ENCODE results near the gene MRPS14.

Gene MRPS14

DNA sequence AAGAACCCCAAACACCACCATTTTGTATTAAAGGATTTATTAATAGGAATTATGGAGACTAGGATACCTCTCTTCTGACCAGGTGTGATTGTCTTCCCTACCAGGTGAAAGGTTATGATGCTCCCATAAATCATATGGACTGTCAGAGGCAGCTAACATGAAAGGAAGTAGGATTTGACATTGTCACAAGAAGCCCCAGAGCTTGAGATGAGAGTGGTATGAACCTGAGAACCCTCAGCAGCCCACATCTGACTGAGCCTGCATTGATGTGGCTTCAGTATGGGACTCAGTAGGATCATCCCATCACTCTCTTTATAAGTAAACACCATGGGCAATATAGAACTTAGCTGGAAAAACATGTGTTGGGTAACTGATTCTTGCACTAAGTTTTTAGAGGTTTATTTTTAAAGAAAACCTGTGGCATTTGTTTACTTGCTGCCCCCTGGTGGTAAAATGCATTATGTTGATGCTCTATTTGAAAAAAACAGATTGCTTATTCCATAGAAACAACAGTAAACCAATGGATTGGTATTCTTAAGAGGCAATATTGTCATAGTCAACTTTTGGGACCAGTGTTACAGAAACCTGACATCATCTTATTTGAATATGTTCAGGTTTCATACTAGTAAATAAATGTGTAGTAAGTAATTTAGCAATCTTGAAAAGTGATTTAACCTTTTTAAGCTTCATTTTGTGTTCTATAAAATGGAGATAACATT is 40.1 kb downstream of the MRPS14 start:
- Histone ChIP-seq H3K79me1 (replicated peaks; ENCODE audit: low read length, poor library complexity, severe bottlenecking) (no peaks in the 10 kb centered on the region), H3K4me1 (ENCODE audit: control insufficient read depth, insufficient read depth, low read depth, low read length) (no peaks in the 10 kb centered on the region), H2BK15ac (ENCODE audit: low read depth, poor library complexity, severe bottlenecking) (no peak overlapping the region), H3K23ac (ENCODE audit: low read length in 2 of 2) (no peak overlapping the region), H2AK5ac (ENCODE audit: low read length, severe bottlenecking) (no peak overlapping the region), H2BK5ac (ENCODE audit: low read depth, low read length, poor library complexity, severe bottlenecking) (no peak overlapping the region), H3K4me2 (ENCODE audit: low read length, poor library complexity, severe bottlenecking) (no peak overlapping the region), H4K8ac (ENCODE audit: low read length) (no peak overlapping the region), H4K91ac (ENCODE audit: low read length) (no peak overlapping the region), H2AFZ (ENCODE audit: low read depth, low read length) (no peak overlapping the region), H3K27me3 (ENCODE audit: control insufficient read depth in 1 of 2, insufficient read depth in 1 of 2, low read length in 2 of 2) (no peaks in the 10 kb centered on the region), H3K14ac (ENCODE audit: low read length in 2 of 2) (no peak overlapping the region), H3K4ac (ENCODE audit: low read depth in 1 of 2, low read length in 2 of 2) (no peak overlapping the region), H3K36me3 (ENCODE audit: control insufficient read depth in 1 of 2, insufficient read depth in 2 of 2, low read depth in 1 of 2, low read length in 2 of 2) (peaks cover 0 to 6% of the 10 kb centered on the region in 2 experiments), H3K27ac (ENCODE audit: low read length, poor library complexity, severe bottlenecking) (no peak overlapping the region), H3K9me3 (ENCODE audit: control insufficient read depth, low read length) (no peaks in the 10 kb centered on the region), H3K18ac (ENCODE audit: low read depth in 1 of 2, low read length in 2 of 2) (no peak overlapping the region), H3K9ac (ENCODE audit: low read length) (no peak overlapping the region), H2BK120ac (ENCODE audit: low read depth, low read length) (no peak overlapping the region), H2BK12ac (ENCODE audit: low read length in 2 of 2) (no peak overlapping the region), H3K4me3 (ENCODE audit: insufficient read depth in 1 of 2, low read depth in 1 of 2, low read length in 2 of 2) (no peak overlapping the region)
- DNase-seq, result peak; percentile 68

DNA sequence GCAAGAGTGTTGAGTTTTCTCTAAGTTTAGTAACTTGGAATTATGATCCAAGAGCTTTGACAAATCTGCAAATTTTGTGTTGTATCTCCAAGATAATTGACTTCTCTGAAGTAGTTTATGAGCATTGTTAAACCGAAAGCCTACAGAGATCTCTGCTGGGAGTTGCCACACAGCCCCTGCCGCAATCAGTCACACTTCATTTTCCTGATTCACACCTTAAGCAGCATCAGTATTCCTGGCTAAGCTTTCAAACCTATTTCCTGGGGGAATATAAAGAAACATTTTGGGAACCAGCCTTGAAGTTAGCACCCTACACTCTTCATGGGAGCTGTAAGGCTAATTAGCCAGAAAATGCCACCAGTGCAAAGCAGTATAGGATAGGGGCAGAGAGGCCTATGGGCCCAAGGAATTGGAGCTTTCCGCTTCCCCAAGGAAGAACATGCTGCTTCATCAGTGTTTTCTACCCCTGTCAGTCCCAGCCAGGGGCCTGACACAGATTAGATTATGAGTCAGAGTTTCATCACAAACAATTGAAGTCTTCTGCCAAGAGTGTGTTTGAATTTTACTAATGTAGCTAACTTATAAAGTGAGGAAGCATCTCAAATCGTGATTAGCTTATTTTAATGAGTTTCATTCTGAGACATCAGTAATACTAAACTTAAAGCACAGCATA is 46.7 kb downstream of the MRPS14 start:
- Histone ChIP-seq H3K27ac (ENCODE audit: low read length, poor library complexity, severe bottlenecking) (peak overlapping the region; percentile 55), H3K4ac (ENCODE audit: low read depth in 1 of 2, low read length in 2 of 2) (no peak overlapping the region), H3K79me1 (replicated peaks; ENCODE audit: low read length, poor library complexity, severe bottlenecking) (no peaks in the 10 kb centered on the region), H3K4me2 (ENCODE audit: low read length, poor library complexity, severe bottlenecking) (no peak overlapping the region), H3K27me3 (ENCODE audit: control insufficient read depth in 1 of 2, insufficient read depth in 1 of 2, low read length in 2 of 2) (no peaks in the 10 kb centered on the region), H4K8ac (ENCODE audit: low read length) (no peak overlapping the region), H2BK15ac (ENCODE audit: low read depth, poor library complexity, severe bottlenecking) (no peak overlapping the region), H2BK120ac (ENCODE audit: low read depth, low read length) (no peak overlapping the region), H3K36me3 (ENCODE audit: control insufficient read depth in 1 of 2, insufficient read depth in 2 of 2, low read depth in 1 of 2, low read length in 2 of 2) (peaks cover 0 to 3% of the 10 kb centered on the region in 2 experiments), H2AFZ (ENCODE audit: low read depth, low read length) (no peak overlapping the region), H2BK12ac (ENCODE audit: low read length in 2 of 2) (no peak overlapping the region), H3K14ac (ENCODE audit: low read length in 2 of 2) (no peak overlapping the region), H2AK5ac (ENCODE audit: low read length, severe bottlenecking) (no peak overlapping the region), H3K9ac (ENCODE audit: low read length) (peak overlapping the region; percentile 25), H3K23ac (ENCODE audit: low read length in 2 of 2) (no peak overlapping the region), H3K4me1 (ENCODE audit: control insufficient read depth, insufficient read depth, low read depth, low read length) (peaks cover 2% of the 10 kb centered on the region), H3K4me3 (ENCODE audit: insufficient read depth in 1 of 2, low read depth in 1 of 2, low read length in 2 of 2) (no peak overlapping the region), H2BK5ac (ENCODE audit: low read depth, low read length, poor library complexity, severe bottlenecking) (no peak overlapping the region), H3K18ac (ENCODE audit: low read depth in 1 of 2, low read length in 2 of 2) (no peak overlapping the region), H4K91ac (ENCODE audit: low read length) (no peak overlapping the region), H3K9me3 (ENCODE audit: control insufficient read depth, low read length) (no peaks in the 10 kb centered on the region)
- whole genome bisulfite sequencing, result 97% methylated on average over 3 of the region's 4 CpGs
- DNase-seq, result peak; percentile 53

DNA sequence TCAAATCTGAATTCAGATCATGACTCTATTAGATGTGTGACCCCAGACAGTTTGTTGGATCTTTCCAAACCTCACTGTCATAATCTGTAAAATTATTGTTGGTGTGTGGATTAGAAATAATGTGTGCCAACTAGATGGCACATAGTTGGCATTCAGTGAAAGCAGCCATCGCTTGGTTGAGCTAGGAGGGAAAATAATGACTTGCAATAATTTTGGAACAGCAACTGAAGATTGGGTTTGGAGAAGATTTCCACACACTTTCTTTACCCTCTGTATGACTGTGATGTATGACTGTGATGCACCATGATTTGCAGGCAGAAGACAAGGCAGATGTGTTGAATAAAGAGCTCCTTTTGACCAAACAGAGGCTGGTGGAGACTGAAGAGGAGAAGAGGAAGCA is 47.5 kb downstream of the MRPS14 start:
- H3K27me3 ChIP-seq (ENCODE audit: control insufficient read depth in 1 of 2, insufficient read depth in 1 of 2, low read length in 2 of 2), result no peaks in the 10 kb centered on the region
- no peaks in the 10 kb centered on the region for H3K9me3 ChIP-seq (ENCODE audit: control insufficient read depth, low read length)
- no peak overlapping the region for H3K4me3 ChIP-seq (ENCODE audit: insufficient read depth in 1 of 2, low read depth in 1 of 2, low read length in 2 of 2)
- no peak overlapping the region for H3K9ac ChIP-seq (ENCODE audit: low read length)
- no peak overlapping the region for H2BK15ac ChIP-seq (ENCODE audit: low read depth, poor library complexity, severe bottlenecking)
- no peak overlapping the region for H3K27ac ChIP-seq (ENCODE audit: low read length, poor library complexity, severe bottlenecking)
- H3K18ac ChIP-seq (ENCODE audit: low read depth in 1 of 2, low read length in 2 of 2), result no peak overlapping the region
- H2BK120ac ChIP-seq (ENCODE audit: low read depth, low read length), result no peak overlapping the region
- peak overlapping the region; percentile 81 for H2AK5ac ChIP-seq (ENCODE audit: low read length, severe bottlenecking)
- H4K91ac ChIP-seq (ENCODE audit: low read length), result no peak overlapping the region
- no peak for DNase-seq
- peaks cover 2% of the 10 kb centered on the region for H3K4me1 ChIP-seq (ENCODE audit: control insufficient read depth, insufficient read depth, low read depth, low read length)
- H3K23ac ChIP-seq (ENCODE audit: low read length in 2 of 2), result no peak overlapping the region
- H3K4ac ChIP-seq (ENCODE audit: low read depth in 1 of 2, low read length in 2 of 2), result no peak overlapping the region
- no peak overlapping the region for H2AFZ ChIP-seq (ENCODE audit: low read depth, low read length)
- no peak overlapping the region for H2BK5ac ChIP-seq (ENCODE audit: low read depth, low read length, poor library complexity, severe bottlenecking)
- H3K14ac ChIP-seq (ENCODE audit: low read length in 2 of 2), result no peak overlapping the region
- peaks cover 0 to 3% of the 10 kb centered on the region in 2 experiments for H3K36me3 ChIP-seq (ENCODE audit: control insufficient read depth in 1 of 2, insufficient read depth in 2 of 2, low read depth in 1 of 2, low read length in 2 of 2)
- 92% methylated on average over 1 of the region's 1 CpG for WGBS
- no peaks in the 10 kb centered on the region for H3K79me1 ChIP-seq (replicated peaks; ENCODE audit: low read length, poor library complexity, severe bottlenecking)
- no peak overlapping the region for H2BK12ac ChIP-seq (ENCODE audit: low read length in 2 of 2)
- H3K4me2 ChIP-seq (ENCODE audit: low read length, poor library complexity, severe bottlenecking), result no peak overlapping the region
- no peak overlapping the region for H4K8ac ChIP-seq (ENCODE audit: low read length)

DNA sequence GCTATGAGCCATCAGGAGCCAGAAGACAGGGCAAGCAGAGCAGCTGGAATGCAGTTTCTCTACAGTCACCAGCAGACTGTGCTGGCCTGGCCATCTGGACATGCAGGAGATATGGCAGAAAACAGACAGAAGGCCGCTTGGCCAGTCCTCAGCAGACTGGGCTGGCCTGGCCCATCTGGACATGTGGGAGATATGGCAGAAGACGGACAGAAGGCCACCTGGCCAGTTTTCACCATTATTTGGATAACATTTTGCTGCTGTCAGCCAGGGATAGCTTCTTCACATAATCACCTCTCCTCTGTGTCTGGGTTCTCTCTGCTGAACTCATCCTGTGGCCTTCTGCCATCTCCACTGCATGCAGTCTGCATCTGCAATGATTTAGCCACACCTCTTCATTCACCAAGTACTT is 48.5 kb downstream of the MRPS14 start:
- no peak for DNase-seq
- Histone ChIP-seq H3K23ac (ENCODE audit: low read length in 2 of 2) (no peak overlapping the region), H4K8ac (ENCODE audit: low read length) (no peak overlapping the region), H3K4me1 (ENCODE audit: control insufficient read depth, insufficient read depth, low read depth, low read length) (peaks cover 2% of the 10 kb centered on the region), H2BK5ac (ENCODE audit: low read depth, low read length, poor library complexity, severe bottlenecking) (no peak overlapping the region), H2BK12ac (ENCODE audit: low read length in 2 of 2) (no peak overlapping the region), H3K18ac (ENCODE audit: low read depth in 1 of 2, low read length in 2 of 2) (no peak overlapping the region), H3K4me2 (ENCODE audit: low read length, poor library complexity, severe bottlenecking) (no peak overlapping the region), H3K14ac (ENCODE audit: low read length in 2 of 2) (no peak overlapping the region), H4K91ac (ENCODE audit: low read length) (no peak overlapping the region), H3K9me3 (ENCODE audit: control insufficient read depth, low read length) (no peaks in the 10 kb centered on the region), H3K9ac (ENCODE audit: low read length) (no peak overlapping the region), H3K27me3 (ENCODE audit: control insufficient read depth in 1 of 2, insufficient read depth in 1 of 2, low read length in 2 of 2) (no peaks in the 10 kb centered on the region), H2BK15ac (ENCODE audit: low read depth, poor library complexity, severe bottlenecking) (no peak overlapping the region), H3K4me3 (ENCODE audit: insufficient read depth in 1 of 2, low read depth in 1 of 2, low read length in 2 of 2) (no peak overlapping the region), H3K4ac (ENCODE audit: low read depth in 1 of 2, low read length in 2 of 2) (no peak overlapping the region), H2BK120ac (ENCODE audit: low read depth, low read length) (no peak overlapping the region), H3K27ac (ENCODE audit: low read length, poor library complexity, severe bottlenecking) (no peak overlapping the region), H3K79me1 (replicated peaks; ENCODE audit: low read length, poor library complexity, severe bottlenecking) (no peaks in the 10 kb centered on the region), H3K36me3 (ENCODE audit: control insufficient read depth in 1 of 2, insufficient read depth in 2 of 2, low read depth in 1 of 2, low read length in 2 of 2) (peaks cover 0 to 3% of the 10 kb centered on the region in 2 experiments), H2AK5ac (ENCODE audit: low read length, severe bottlenecking) (no peak overlapping the region), H2AFZ (ENCODE audit: low read depth, low read length) (no peak overlapping the region)
- 100% methylated on average over 2 of the region's 2 CpGs for WGBS

Measured in mesenchymal stem cell (in vitro differentiated cells and primary cell).